H1 (cell line): ENCODE data around the gene ACTG1. TPM values are rescaled to one million over a fixed set of nuclear protein-coding genes. Genes with fewer than 3 reads are reported as not detected.

ENCODE experiments used
- ASH2L ChIP-seq: fragments of 200-600, 300-600 bp; sonication (generic); IDR thresholded peaks from one replicate; pipeline ENCODE4 v1.7.1; 2017; ENCODE audit warnings: low read length
- CHD1 ChIP-seq: IDR thresholded peaks from 2 replicates; pipeline ENCODE4 v1.6.1; 2012; ENCODE audit warnings: low read depth, low read length, improper control_type of control experiment
- CREB1 ChIP-seq: IDR thresholded peaks from 2 replicates; pipeline ENCODE4 v1.6.1; 2012; ENCODE audit warnings: inconsistent platforms
- EZH2 ChIP-seq: fragments of 200-600 bp; sonication (generic); IDR thresholded peaks from 2 replicates; pipeline ENCODE4 v1.7.1; 2012; ENCODE audit warnings: low read depth, mild to moderate bottlenecking, moderate library complexity, low read length, inconsistent platforms; ENCODE audit not compliant: severe bottlenecking
- JUN ChIP-seq: IDR thresholded peaks from 2 replicates; pipeline ENCODE4 v1.6.1; 2011; ENCODE audit warnings: low read depth, mild to moderate bottlenecking, improper control_type of control experiment, low read length
- KDM4A ChIP-seq: IDR thresholded peaks from one replicate; pipeline ENCODE4 v1.7.1; 2012; ENCODE audit warnings: low read depth, mild to moderate bottlenecking, moderate library complexity, low read length, inconsistent platforms; ENCODE audit not compliant: severe bottlenecking
- KDM5A ChIP-seq: fragments of 200-600 bp; IDR thresholded peaks from 2 replicates; pipeline ENCODE4 v1.7.1; 2012; ENCODE audit warnings: mild to moderate bottlenecking, low read length, inconsistent platforms, mixed read lengths
- NANOG ChIP-seq: IDR thresholded peaks from 2 replicates; pipeline ENCODE4 v1.6.1; 2011; ENCODE audit warnings: low read length, low read depth, mild to moderate bottlenecking, inconsistent platforms; ENCODE audit not compliant: insufficient read depth, poor library complexity, severe bottlenecking
- NRF1 ChIP-seq: IDR thresholded peaks from 2 replicates; pipeline ENCODE4 v1.6.1; 2011; ENCODE audit warnings: mild to moderate bottlenecking, low read depth, low read length, improper control_type of control experiment
- POLR2A ChIP-seq, 2 experiments: IDR thresholded peaks; 1 replicate in 1 of 2; 2 replicates in 1 of 2; pipeline ENCODE4 v1.6.1; 2011; ENCODE audit warnings: low read depth in 2 of 2, low read length in 2 of 2, mild to moderate bottlenecking in 2 of 2; ENCODE audit errors: control extremely low read depth in 1 of 2
- RBBP5 ChIP-seq: IDR thresholded peaks from 2 replicates; pipeline ENCODE4 v1.7.1; 2012; ENCODE audit warnings: low read depth, mild to moderate bottlenecking, inconsistent platforms, low read length, moderate library complexity, borderline replicate concordance
- SIRT6 ChIP-seq: IDR thresholded peaks from one replicate; pipeline ENCODE4 v1.7.1; 2012; ENCODE audit warnings: low read length, inconsistent platforms
- SP1 ChIP-seq: IDR thresholded peaks from 2 replicates; pipeline ENCODE4 v1.6.1; 2011; ENCODE audit warnings: low read depth, low read length
- SRF ChIP-seq: IDR thresholded peaks from 2 replicates; pipeline ENCODE4 v1.6.1; 2011; ENCODE audit warnings: mild to moderate bottlenecking, low read depth, low read length, moderate library complexity
- TAF1 ChIP-seq: IDR thresholded peaks from 2 replicates; pipeline ENCODE4 v1.6.1; 2011; ENCODE audit warnings: mild to moderate bottlenecking, low read depth, low read length
- TAF7 ChIP-seq: optimal IDR thresholded peaks from 2 replicates; pipeline ENCODE3; 2011; ENCODE audit warnings: low read depth, mild to moderate bottlenecking, inconsistent platforms, low read length, moderate library complexity, borderline replicate concordance
- TEAD4 ChIP-seq: IDR thresholded peaks from 2 replicates; pipeline ENCODE4 v1.6.1; 2012; ENCODE audit warnings: low read depth, low read length, inconsistent platforms, mixed read lengths
- ZNF274 ChIP-seq: IDR thresholded peaks from 2 replicates; pipeline ENCODE4 v1.7.0; 2012; ENCODE audit warnings: low read length, borderline replicate concordance; ENCODE audit errors: extremely low read depth
- polyA plus RNA-seq, 7 experiments: library from polyadenylated mRNA; depleted of rRNA in 3 of 7; stranded (reverse) in 5 of 7; unstranded in 2 of 7; fragments of >200 nt in 5 of 7; fragments of 200-250 nt in 2 of 7; gene quantifications; 1 replicate in 5 of 7; 2 replicates in 1 of 7; 4 replicates in 1 of 7; pipeline versions ENCODE4 v1.2.1 to v1.2.3, GENCODE V29; 2011 to 2013; ENCODE audit warnings: missing spikeins in 2 of 7, mixed read lengths in 2 of 7
- total RNA-seq: library from RNA; stranded (reverse); fragmentation: NEBNext Ultra II Directional; extraction: Animal tissue kit (Norgen Biotek cat#: 25700); gene quantifications from 2 replicates; pipeline ENCODE4 v1.2.1, GENCODE V29; 2021
- TF ChIP-seq, protein P1 (sequence below): IDR thresholded peaks from 2 replicates; pipeline ENCODE4 v1.6.1; 2012; ENCODE audit warnings: inconsistent platforms

ACTG1 gene
- total and polyA plus RNA-seq, 2 of the 8 experiments (the other 6 are each of a cell fraction or from before 2014, with no cell fraction given), result 3,535 to 5,010 TPM

DNA sequence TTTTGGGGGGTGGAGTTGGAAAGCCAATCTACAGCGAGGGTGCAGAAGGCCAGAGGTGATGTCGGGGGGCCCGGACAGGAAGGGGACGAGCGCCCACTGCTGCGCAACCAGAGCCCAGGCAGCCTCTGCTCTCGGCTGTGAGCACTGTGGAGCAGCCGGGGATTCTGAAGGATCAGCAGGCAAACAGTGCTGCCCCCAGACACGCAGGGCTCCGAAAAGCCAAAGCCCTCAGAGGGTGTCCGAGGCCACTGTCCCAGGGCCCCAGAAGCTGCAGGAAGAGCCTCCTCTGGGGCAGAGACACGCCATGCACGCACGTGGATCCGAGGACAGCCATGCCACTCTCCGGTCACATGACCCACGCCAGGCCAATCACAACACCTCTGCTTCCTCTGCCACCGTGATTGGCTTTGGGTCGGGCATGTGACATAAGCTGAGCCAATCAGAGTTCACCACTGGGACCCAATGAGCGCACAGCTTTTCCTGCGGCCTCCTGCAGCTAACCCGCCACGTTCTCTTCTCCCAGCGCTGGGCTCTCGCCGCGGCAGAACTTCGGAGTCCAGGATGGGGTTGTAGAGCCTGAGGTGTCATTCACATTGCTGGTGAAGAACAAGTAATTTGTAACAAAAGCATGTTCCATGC is 40.7 kb downstream of the ACTG1 start (continued):
- no peak for TF ChIP-seq SIRT6
- TF ChIP-seq CHD1, result no peak
- no peak for TF ChIP-seq EZH2
- TF ChIP-seq SP1, result 0 out of 2 replicates have a peak, but pooled peaks have one; percentile 19
- TF ChIP-seq ZNF274, result no peak
- no peak for TF ChIP-seq RBBP5
- TF ChIP-seq NRF1, result no peak
- TF ChIP-seq SRF, result no peak
- TF ChIP-seq POLR2A (IDR thresholded peaks at IDR 0.05; ENCODE audit: control extremely low read depth in 1 of 2, low read depth in 2 of 2, low read length in 2 of 2), result no peak
- TF ChIP-seq JUN, result no peak
- no peak for TF ChIP-seq NANOG
- TF ChIP-seq KDM4A, result peak; percentile 32
- peak; percentile 47; the same call in 1 of the 2 replicates for TF ChIP-seq KDM5A
- TF ChIP-seq TAF7, result no peak
- TF ChIP-seq, protein P1, sequence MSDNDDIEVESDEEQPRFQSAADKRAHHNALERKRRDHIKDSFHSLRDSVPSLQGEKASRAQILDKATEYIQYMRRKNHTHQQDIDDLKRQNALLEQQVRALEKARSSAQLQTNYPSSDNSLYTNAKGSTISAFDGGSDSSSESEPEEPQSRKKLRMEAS, result peak; percentile 90
- no peak for TF ChIP-seq TEAD4
- no peak for TF ChIP-seq ASH2L
- TF ChIP-seq TAF1, result no peak
- no peak for TF ChIP-seq CREB1
